ENCODE measurements around the gene DCX. TPM values are rescaled to one million over a fixed set of nuclear protein-coding genes. Genes with fewer than 3 reads are reported as not detected.

Gene DCX
- total and polyA plus RNA-seq, 2 donors (not counting 1 experiment from before 2014, with no cell fraction given) = not detected

DNA sequence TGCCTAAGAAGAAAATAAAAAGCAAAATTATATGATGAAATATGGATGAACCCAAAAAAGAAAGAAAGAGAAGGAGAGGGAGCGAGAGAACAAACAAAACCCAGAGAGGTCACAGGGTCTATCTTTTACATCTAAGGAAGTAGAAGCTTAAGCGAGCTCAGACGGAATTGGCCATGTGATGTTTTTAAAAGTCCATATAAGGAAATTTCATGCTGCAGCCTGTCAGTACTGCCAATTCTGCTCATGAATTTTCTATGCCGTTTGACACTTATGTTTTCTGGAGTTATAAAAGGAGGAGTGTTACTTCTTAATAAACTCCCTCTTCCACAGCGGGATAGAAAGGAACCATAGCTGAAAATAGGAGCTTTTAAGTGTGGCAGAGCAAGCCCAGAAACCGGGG is 32.9 kb upstream of the DCX start:
- ATAC-seq (ENCODE audit: low read depth) (no peak), DNase-seq (no peak)
- Histone ChIP-seq H3K4me3 (ENCODE audit: control extremely low read depth in 1 of 5, extremely low read depth in 1 of 5, insufficient read depth in 1 of 5, low read depth in 2 of 5, low read length in 4 of 5) (no peak overlapping the region), H3K27me3 (replicated peaks in 1 of 4; ENCODE audit: control extremely low read depth in 1 of 4, control insufficient read depth in 3 of 4, insufficient read depth in 4 of 4, low read length in 3 of 4) (no peaks in the 10 kb centered on the region), H3K9me3 (ENCODE audit: control extremely low read depth in 1 of 3, control insufficient read depth in 2 of 3, insufficient read depth in 1 of 3, low read length in 2 of 3) (no peaks in the 10 kb centered on the region), H3K27ac (ENCODE audit: low read length in 2 of 2) (no peak overlapping the region), H2AFZ (ENCODE audit: insufficient read depth, low read depth, low read length, poor library complexity, severe bottlenecking) (no peak overlapping the region), H3K4me1 (ENCODE audit: control insufficient read depth in 2 of 2, insufficient read depth in 2 of 2, low read length in 2 of 2) (no peaks in the 10 kb centered on the region), H3K36me3 (replicated peaks in 1 of 2; ENCODE audit: control extremely low read depth in 1 of 2, control insufficient read depth in 1 of 2, extremely low read depth in 1 of 2, insufficient read depth in 2 of 2, low read length in 1 of 2) (no peaks in the 10 kb centered on the region), H3K9ac (ENCODE audit: low read length) (no peak overlapping the region), H3K79me2 (ENCODE audit: control insufficient read depth, insufficient read depth, low read length) (no peaks in the 10 kb centered on the region), H3K4me2 (replicated peaks; ENCODE audit: low read depth, low read length, poor library complexity, severe bottlenecking) (no peak overlapping the region), H4K20me1 (ENCODE audit: control insufficient read depth, insufficient read depth, low read length, poor library complexity, severe bottlenecking) (no peaks in the 10 kb centered on the region)
- WGBS (ENCODE audit: insufficient coverage) = no CpG with 5 or more reads among the region's 6 CpGs
- CTCF ChIA-PET = interaction anchor here (1.5 kb wide), 1 partner anchor 9 kb away, joined by 3 read pairs; no protein-coding TSS in a partner anchor
- H3K27me3 Mint-ChIP-seq = peaks cover 7% of the 10 kb centered on the region
- TF ChIP-seq CTCF (IDR thresholded peaks at IDR 0.05) = no peak
- no peak for TF ChIP-seq EZH2 (IDR thresholded peaks at IDR 0.05; ENCODE audit: borderline replicate concordance, insufficient read depth, low read depth, low read length, poor library complexity, severe bottlenecking)
- H3K4me3 Mint-ChIP-seq = no peak overlapping the region
- POLR2A ChIA-PET = no interaction called here
- intact Hi-C loops (cut with micrococcal nuclease) = no loop called here
- H3K4me1 Mint-ChIP-seq = no peaks in the 10 kb centered on the region
- no peak overlapping the region for H3K27ac Mint-ChIP-seq
- no peaks in the 10 kb centered on the region for H3K9me3 Mint-ChIP-seq (ENCODE audit: insufficient read depth)

DNA sequence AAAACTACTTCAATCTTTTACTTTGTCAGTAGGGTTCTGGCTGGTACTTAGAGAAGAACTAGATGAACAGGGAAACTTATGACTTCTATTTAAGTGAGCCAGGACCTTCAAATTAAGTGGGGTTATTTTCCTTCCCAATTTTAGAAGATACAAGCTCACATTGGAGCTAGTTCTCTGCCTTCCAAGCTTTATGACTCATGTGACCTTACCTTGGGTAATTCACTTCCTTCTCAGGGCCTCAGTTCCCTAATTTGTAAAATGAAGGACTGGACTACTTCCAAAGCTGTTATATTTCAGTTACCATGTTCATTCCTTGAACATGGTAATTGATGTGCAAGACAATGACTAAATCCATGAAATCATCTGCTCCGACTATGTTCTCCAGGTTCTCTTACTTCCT is 32.0 kb upstream of the DCX start:
- no peak overlapping the region for H3K27ac Mint-ChIP-seq
- H3K27me3 Mint-ChIP-seq = peaks cover 13% of the 10 kb centered on the region
- no peaks in the 10 kb centered on the region for H3K4me1 Mint-ChIP-seq
- ChIA-PET POLR2A (no interaction called here), CTCF (no interaction called here)
- Histone ChIP-seq H3K9ac (ENCODE audit: low read length) (no peak overlapping the region), H3K27me3 (replicated peaks in 1 of 4; ENCODE audit: control extremely low read depth in 1 of 4, control insufficient read depth in 3 of 4, insufficient read depth in 4 of 4, low read length in 3 of 4) (no peaks in the 10 kb centered on the region), H3K4me2 (replicated peaks; ENCODE audit: low read depth, low read length, poor library complexity, severe bottlenecking) (no peak overlapping the region), H3K27ac (ENCODE audit: low read length in 2 of 2) (no peak overlapping the region), H3K36me3 (replicated peaks in 1 of 2; ENCODE audit: control extremely low read depth in 1 of 2, control insufficient read depth in 1 of 2, extremely low read depth in 1 of 2, insufficient read depth in 2 of 2, low read length in 1 of 2) (no peaks in the 10 kb centered on the region), H4K20me1 (ENCODE audit: control insufficient read depth, insufficient read depth, low read length, poor library complexity, severe bottlenecking) (no peaks in the 10 kb centered on the region), H3K79me2 (ENCODE audit: control insufficient read depth, insufficient read depth, low read length) (no peaks in the 10 kb centered on the region), H3K9me3 (ENCODE audit: control extremely low read depth in 1 of 3, control insufficient read depth in 2 of 3, insufficient read depth in 1 of 3, low read length in 2 of 3) (no peaks in the 10 kb centered on the region), H3K4me1 (ENCODE audit: control insufficient read depth in 2 of 2, insufficient read depth in 2 of 2, low read length in 2 of 2) (no peaks in the 10 kb centered on the region), H3K4me3 (ENCODE audit: control extremely low read depth in 1 of 5, extremely low read depth in 1 of 5, insufficient read depth in 1 of 5, low read depth in 2 of 5, low read length in 4 of 5) (no peak overlapping the region), H2AFZ (ENCODE audit: insufficient read depth, low read depth, low read length, poor library complexity, severe bottlenecking) (no peak overlapping the region)
- no peaks in the 10 kb centered on the region for H3K9me3 Mint-ChIP-seq (ENCODE audit: insufficient read depth)
- WGBS (ENCODE audit: insufficient coverage) = no CpG with 5 or more reads among the region's 1 CpG
- ATAC-seq (ENCODE audit: low read depth) (no peak), DNase-seq (no peak)
- no peak overlapping the region for H3K4me3 Mint-ChIP-seq
- TF ChIP-seq EZH2 (IDR thresholded peaks at IDR 0.05; ENCODE audit: borderline replicate concordance, insufficient read depth, low read depth, low read length, poor library complexity, severe bottlenecking) = no peak
- TF ChIP-seq CTCF (IDR thresholded peaks at IDR 0.05) = no peak
- intact Hi-C loops (cut with micrococcal nuclease) = no loop called here

Measured in B cell (primary cell).